Bronchial epithelial cell (primary cell): Measurements from ENCODE around the gene DYNC1LI2. TPM values are rescaled to one million over a fixed set of nuclear protein-coding genes. Genes with fewer than 3 reads are reported as not detected.

Experiments used
- DNase-seq: peaks from one replicate; pipeline ENCODE4 v3.0.0-alpha.2; 2010; ENCODE audit warnings: low read depth
- FAIRE-seq: peaks from 2 replicates; lab custom pipeline; 2011; peaks lifted over from hg19 to GRCh38; lab: Jason Lieb, UNC
- H3K27me3 ChIP-seq: 2 replicates; pipeline ENCODE4 v1.5.1; 2011; ENCODE audit warnings: low read length; ENCODE audit not compliant: control insufficient read depth, insufficient read depth
- H3K36me3 ChIP-seq: 2 replicates; pipeline ENCODE4 v1.5.1; 2011; ENCODE audit warnings: low read length; ENCODE audit not compliant: control insufficient read depth, insufficient read depth
- H3K4me3 ChIP-seq: 2 replicates; pipeline ENCODE4 v1.5.1; 2011; ENCODE audit warnings: mild to moderate bottlenecking, low read depth, low read length, control low read depth
- CTCF ChIP-seq: IDR thresholded peaks from 2 replicates; pipeline ENCODE4 v1.5.1; 2011; ENCODE audit warnings: mild to moderate bottlenecking, moderate library complexity, low read length, control low read depth, inconsistent platforms; ENCODE audit not compliant: insufficient read depth, severe bottlenecking
- total RNA-seq: library from RNA; depleted of rRNA; stranded (reverse); fragments of >200 nt; gene quantifications from 2 replicates; pipeline ENCODE4 v1.2.1, GENCODE V29; 2014

DYNC1LI2 gene
- total RNA-seq, 1 donor from 2014 or later, result 138 TPM

- peaks cover 13% of the 10 kb centered on the region for H3K36me3 ChIP-seq
- no peaks in the 10 kb centered on the region for H3K27me3 ChIP-seq
- DNase-seq (no peak), FAIRE-seq (no peak)
- no peak for TF ChIP-seq CTCF
- no peak overlapping the region for H3K4me3 ChIP-seq
Measured at GRCh38 chr16:66746048-66746447, 5.4 kb downstream of the DYNC1LI2 start.

GRCh38 chr16:66741950-66742808, 9.2 kb downstream of the DYNC1LI2 start:
- no peak for DNase-seq
- H3K36me3 ChIP-seq, result peaks cover 13% of the 10 kb centered on the region
- TF ChIP-seq CTCF, result no peak
- no peaks in the 10 kb centered on the region for H3K27me3 ChIP-seq
- no peak overlapping the region for H3K4me3 ChIP-seq
- FAIRE-seq, result no peak

DNA sequence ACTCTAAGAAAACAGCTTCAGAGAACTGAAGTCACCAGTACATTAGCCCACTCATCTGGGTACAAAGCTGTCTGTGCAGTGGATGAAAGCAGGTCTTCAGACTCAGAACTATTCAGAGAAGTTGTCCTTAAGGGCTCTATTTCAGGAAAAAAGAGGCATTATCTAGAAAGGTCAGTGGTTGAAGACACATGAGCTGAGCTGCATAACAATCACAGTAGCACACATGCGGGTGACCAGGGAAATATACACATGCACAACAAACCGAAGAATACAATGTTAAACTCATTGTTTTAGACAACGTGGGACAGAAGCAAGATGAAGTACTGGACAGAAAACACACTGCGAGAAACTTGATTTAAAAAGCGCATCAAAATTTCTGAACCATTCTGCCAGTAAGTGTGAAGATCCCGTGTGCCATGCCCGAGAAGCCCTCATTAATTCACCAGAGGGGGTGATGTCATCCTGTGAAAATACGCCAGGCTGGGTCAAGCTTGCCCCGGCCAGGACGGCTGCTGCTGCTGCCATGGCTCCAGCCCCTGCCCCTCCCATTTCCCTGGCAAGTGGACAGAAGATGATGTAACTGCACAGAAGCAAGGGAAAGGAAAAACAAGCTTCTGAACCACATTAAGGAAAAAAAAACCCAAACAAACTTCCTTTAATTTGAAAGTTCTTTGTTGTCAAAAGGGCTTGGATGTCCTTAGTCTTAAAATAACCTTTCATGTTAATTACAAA, 10.1 kb downstream of the DYNC1LI2 start:
- no peak overlapping the region for H3K4me3 ChIP-seq
- DNase-seq, result peak; percentile 88
- peaks cover 13% of the 10 kb centered on the region for H3K36me3 ChIP-seq
- FAIRE-seq, result no peak
- no peaks in the 10 kb centered on the region for H3K27me3 ChIP-seq
- no peak for TF ChIP-seq CTCF

DNA sequence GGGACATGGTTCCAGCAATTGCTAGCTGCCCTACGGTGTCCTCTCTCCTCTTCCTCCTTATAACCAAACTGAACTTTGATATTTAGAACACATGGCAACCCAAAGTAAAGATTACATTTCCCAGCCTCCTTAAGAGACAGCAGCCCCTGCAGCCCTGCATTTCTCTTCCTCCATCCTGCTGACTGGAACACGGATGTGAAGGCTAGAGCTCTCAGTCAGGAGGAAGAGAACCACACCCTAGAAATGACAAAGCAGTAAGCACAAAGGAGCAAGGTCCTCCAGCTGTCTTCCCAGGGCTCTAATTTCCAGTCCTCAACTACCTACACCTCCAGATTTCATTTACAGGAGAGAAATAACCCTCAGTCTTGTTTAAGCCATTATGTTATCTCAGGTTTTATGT, 10.9 kb downstream of the DYNC1LI2 start:
- DNase-seq (peak; percentile 57), FAIRE-seq (no peak)
- no peak for TF ChIP-seq CTCF
- Histone ChIP-seq H3K4me3 (no peak overlapping the region), H3K36me3 (peaks cover 12% of the 10 kb centered on the region), H3K27me3 (no peaks in the 10 kb centered on the region)

DNA sequence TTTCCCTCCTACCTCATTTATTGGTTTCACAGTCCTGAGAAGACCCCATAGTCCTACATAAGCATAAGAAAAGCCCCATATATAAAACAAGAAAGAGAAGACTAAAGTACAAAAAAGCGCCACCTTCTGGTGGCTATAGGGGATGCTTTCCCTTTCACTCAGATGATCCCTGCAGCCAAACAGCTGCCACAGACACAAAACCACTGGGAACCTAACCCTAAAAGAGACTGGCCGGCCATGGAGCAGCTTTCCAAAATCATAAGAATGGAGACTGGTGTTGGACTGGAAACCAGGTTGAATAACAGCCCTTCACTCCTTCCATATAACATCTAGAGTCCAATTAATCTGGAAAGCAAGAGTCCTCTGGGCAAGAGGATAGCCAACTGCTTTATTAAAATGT, 11.4 kb downstream of the DYNC1LI2 start:
- H3K36me3 ChIP-seq, result peaks cover 12% of the 10 kb centered on the region
- peak; percentile 59 for TF ChIP-seq CTCF
- DNase-seq (no peak), FAIRE-seq (no peak)
- H3K4me3 ChIP-seq, result no peak overlapping the region
- no peaks in the 10 kb centered on the region for H3K27me3 ChIP-seq
